Type B pancreatic cell (in vitro differentiated cells): Measurements from ENCODE around the gene CEP112. TPM values are rescaled to one million over a fixed set of nuclear protein-coding genes. Genes with fewer than 3 reads are reported as not detected.

Experiments
- DNase-seq: peaks from one replicate; pipeline ENCODE4 v3.0.0; 2021; ENCODE audit warnings: mixed read lengths; ENCODE audit not compliant: unreplicated experiment; ENCODE audit errors: extremely low spot score
- H3K27ac Mint-ChIP-seq: 2 replicates; pipeline ENCODE4 v1.8.0; 2021; ENCODE audit warnings: mild to moderate bottlenecking, mixed read lengths
- H3K27me3 Mint-ChIP-seq: 2 replicates; pipeline ENCODE4 v1.8.0; 2021; ENCODE audit warnings: mixed read lengths
- H3K36me3 Mint-ChIP-seq: 2 replicates; pipeline ENCODE4 v1.8.0; 2021; ENCODE audit warnings: mixed read lengths
- H3K4me1 Mint-ChIP-seq: one replicate; pipeline ENCODE4 v1.8.0; 2021; ENCODE audit warnings: mixed read lengths; ENCODE audit not compliant: unreplicated experiment
- H3K4me3 Mint-ChIP-seq: 2 replicates; pipeline ENCODE4 v1.8.0; 2021; ENCODE audit warnings: mild to moderate bottlenecking, mixed read lengths
- H3K9me3 Mint-ChIP-seq: 2 replicates; pipeline ENCODE4 v1.8.0; 2021; ENCODE audit warnings: mixed read lengths
- total RNA-seq: library from RNA; stranded (reverse); gene quantifications from 2 replicates; pipeline ENCODE4 v1.2.1, GENCODE V29; 2021; ENCODE audit warnings: low replicate concordance
- TF ChIP-seq, protein P1 (sequence below): fragments of 200-600 bp; sonication (generic); conservative IDR thresholded peaks from 2 replicates; pipeline ENCODE4 v1.5.0; 2021; ENCODE audit warnings: antibody characterized with exemption, mild to moderate bottlenecking

The CEP112 gene
- total RNA-seq, 1 donor from 2014 or later = 18.0 TPM

DNA sequence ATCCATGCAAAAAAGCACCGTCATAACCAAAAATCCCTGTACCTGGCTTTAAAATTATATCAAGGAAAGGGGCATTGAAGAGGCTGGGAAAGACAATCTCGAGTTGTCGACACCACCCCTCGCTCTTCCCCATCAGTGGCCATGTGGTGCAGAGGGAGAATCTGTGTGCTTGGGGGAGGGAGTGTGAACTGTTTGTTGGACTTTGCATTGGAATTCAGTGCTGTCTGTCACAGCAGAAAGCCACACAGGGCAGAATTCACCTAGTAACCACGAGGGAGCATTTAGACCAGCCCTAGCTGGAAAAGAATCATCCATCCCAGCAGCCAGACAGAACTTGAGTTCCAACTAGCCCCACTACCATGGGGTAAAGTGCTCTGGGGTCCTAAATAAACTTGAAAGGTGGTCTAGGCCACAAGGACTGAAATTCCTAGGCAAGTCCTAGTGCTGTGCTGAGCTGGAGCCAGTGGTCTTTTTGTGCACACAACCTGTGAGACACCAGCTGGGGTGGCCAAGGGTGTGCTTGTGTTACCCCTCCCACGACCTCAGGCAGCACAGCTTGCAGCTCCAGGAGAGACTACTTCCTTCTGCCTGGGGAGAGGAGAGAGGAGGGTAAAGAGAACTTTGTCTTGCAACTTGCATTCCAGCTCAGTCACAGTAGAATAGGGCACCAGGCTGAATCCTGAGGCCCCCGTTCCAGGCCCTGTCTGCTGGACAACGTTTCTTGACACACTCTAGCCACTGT lies 11.5 kb upstream of the CEP112 start:
- Mint-ChIP-seq H3K36me3 (peaks cover 3% of the 10 kb centered on the region), H3K4me1 (peaks cover 8% of the 10 kb centered on the region), H3K4me3 (no peak overlapping the region), H3K27me3 (peaks cover 5% of the 10 kb centered on the region), H3K27ac (no peak overlapping the region), H3K9me3 (peaks cover 10% of the 10 kb centered on the region)
- TF ChIP-seq, protein P1, sequence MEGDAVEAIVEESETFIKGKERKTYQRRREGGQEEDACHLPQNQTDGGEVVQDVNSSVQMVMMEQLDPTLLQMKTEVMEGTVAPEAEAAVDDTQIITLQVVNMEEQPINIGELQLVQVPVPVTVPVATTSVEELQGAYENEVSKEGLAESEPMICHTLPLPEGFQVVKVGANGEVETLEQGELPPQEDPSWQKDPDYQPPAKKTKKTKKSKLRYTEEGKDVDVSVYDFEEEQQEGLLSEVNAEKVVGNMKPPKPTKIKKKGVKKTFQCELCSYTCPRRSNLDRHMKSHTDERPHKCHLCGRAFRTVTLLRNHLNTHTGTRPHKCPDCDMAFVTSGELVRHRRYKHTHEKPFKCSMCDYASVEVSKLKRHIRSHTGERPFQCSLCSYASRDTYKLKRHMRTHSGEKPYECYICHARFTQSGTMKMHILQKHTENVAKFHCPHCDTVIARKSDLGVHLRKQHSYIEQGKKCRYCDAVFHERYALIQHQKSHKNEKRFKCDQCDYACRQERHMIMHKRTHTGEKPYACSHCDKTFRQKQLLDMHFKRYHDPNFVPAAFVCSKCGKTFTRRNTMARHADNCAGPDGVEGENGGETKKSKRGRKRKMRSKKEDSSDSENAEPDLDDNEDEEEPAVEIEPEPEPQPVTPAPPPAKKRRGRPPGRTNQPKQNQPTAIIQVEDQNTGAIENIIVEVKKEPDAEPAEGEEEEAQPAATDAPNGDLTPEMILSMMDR = no peak
- DNase-seq = no peak

DNA sequence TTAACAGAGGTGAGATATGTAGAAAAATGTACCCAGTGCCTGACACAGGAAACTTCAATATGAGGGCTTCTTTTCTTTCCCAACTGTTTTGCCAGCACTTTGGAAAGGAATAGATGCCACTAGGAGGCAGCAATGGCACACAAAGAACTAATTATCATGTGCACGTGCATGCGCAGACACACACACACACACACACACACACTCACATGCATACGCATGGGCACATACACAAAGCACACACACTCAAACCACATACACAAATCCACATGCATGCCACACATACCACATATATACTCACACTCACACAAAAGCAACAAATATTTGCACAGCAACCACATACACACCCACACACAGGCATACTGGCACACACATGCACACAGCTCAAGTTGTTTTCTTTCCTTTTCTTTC lies 8.8 kb upstream of the CEP112 start:
- Mint-ChIP-seq H3K4me3 (peak overlapping the region; percentile 17), H3K9me3 (peaks cover 4% of the 10 kb centered on the region), H3K4me1 (peaks cover 8% of the 10 kb centered on the region), H3K36me3 (peaks cover 3% of the 10 kb centered on the region), H3K27me3 (peaks cover 5% of the 10 kb centered on the region), H3K27ac (peak overlapping the region; percentile 72)
- TF ChIP-seq, protein P1 = peak; percentile 81
- DNase-seq = no peak

DNA sequence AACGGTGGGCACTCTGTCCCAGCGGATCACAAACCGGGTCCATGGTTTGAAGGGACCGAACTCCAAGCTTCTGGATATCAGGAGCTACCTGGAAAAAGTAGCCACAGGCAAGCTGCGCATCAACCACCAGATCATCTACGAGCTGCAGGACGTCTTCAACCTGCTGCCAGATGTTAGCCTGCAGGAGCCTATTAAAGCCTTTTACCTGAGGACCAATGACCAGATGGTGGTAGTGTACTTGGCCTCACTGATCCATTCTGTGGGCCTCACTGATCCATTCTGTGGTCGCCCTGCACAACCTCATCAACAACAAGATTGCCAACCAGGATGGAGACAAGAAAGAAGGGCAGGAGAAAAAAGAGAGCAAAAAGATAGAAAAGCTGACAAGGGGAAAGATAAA lies 6.3 kb upstream of the CEP112 start:
- Mint-ChIP-seq H3K4me3 (no peak overlapping the region), H3K9me3 (no peaks in the 10 kb centered on the region), H3K36me3 (peaks cover 3% of the 10 kb centered on the region), H3K27ac (no peak overlapping the region), H3K27me3 (peaks cover 5% of the 10 kb centered on the region), H3K4me1 (peaks cover 8% of the 10 kb centered on the region)
- DNase-seq = no peak
- TF ChIP-seq, protein P1 = no peak

DNA sequence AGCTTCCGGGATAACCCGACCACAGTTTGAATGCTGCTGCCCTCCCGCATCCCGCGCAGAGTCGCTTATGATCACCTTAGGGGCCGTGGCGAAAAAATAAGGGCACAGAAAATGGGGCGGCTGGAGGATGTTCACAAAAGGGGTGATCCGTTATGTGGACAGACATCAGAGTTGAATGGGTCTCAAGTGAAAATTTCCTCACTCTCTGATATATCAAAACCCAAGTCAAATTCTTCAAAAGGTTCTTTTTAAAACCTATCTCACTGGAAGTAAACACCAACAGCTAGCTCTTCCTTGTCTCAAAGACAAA lies 400 bp upstream of the CEP112 start:
- Mint-ChIP-seq H3K27ac (peak overlapping the region; percentile 66), H3K27me3 (peaks cover 3% of the 10 kb centered on the region), H3K4me3 (peak overlapping the region; percentile 92), H3K4me1 (peaks cover 13% of the 10 kb centered on the region), H3K9me3 (no peaks in the 10 kb centered on the region), H3K36me3 (no peaks in the 10 kb centered on the region)
- DNase-seq = no peak
- TF ChIP-seq, protein P1 = no peak

DNA sequence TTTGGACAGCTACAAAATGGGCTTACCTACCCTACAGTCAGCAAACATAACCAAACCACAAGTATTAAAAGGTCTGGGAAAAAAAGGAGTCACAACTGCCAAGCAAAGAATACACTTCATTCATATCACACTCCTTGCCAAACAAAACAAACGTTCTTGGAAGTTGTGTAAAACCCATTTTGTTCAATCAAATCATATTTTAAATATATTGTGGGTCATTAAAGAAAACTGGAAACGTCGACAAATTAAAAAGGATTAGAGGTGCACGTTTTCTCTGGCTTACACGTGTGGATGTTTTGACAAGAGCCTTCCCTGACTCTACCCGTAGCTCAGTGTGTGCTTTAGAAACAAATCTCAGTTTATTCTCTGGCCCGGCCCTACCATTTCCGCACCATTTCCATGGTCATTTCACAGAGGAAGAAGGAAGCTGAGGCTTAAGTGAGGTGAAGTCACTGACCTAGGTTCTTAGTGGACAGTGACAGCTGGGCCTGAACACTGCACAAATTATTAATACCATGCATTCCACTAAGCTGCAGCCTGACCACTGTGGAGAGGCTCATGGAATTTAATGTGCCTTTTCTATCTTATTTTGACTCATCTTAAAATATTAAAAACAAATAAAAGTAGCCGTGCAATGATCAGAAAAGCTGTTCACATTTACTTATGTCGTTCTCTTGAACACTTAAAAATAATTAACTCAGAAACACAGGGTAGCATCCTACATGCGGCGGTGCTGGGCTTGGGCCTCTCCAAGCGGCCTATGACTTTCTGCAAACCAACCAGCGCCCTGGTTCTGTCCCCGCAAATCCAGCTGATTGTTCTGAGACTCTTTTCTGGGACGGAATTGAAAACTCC lies 968 bp downstream of the CEP112 start:
- H3K27ac Mint-ChIP-seq = no peak overlapping the region
- no peak for DNase-seq
- peaks cover 13% of the 10 kb centered on the region for H3K4me1 Mint-ChIP-seq
- H3K36me3 Mint-ChIP-seq = no peaks in the 10 kb centered on the region
- H3K9me3 Mint-ChIP-seq = no peaks in the 10 kb centered on the region
- peak overlapping the region; percentile 92 for H3K4me3 Mint-ChIP-seq
- H3K27me3 Mint-ChIP-seq = peaks cover 3% of the 10 kb centered on the region
- TF ChIP-seq, protein P1 = no peak
